LHCN-M2 (cell line): ENCODE measurements around the gene SH3RF1. TPM values are rescaled to one million over a fixed set of nuclear protein-coding genes. Genes with fewer than 3 reads are reported as not detected.

Experiments
- DNase-seq: peaks from one replicate; pipeline ENCODE4 v3.0.0-alpha.2; 2012; ENCODE audit warnings: low read depth
- total RNA-seq: library from RNA; depleted of rRNA; stranded (reverse); fragments of >200 nt; gene quantifications from 2 replicates; pipeline ENCODE4 v1.2.3, GENCODE V29; 2014

SH3RF1 gene
- total RNA-seq, 1 experiment from 2014 or later, result 9.2 TPM

- no peak for DNase-seq
Observed at GRCh38 chr4:169136796-169137557, 133.8 kb downstream of the SH3RF1 start.

- no peak for DNase-seq
Observed at GRCh38 chr4:169136330-169136729, 134.4 kb downstream of the SH3RF1 start.

GRCh38 chr4:169135776-169136175 lies 135.0 kb downstream of the SH3RF1 start:
- DNase-seq, result no peak

GRCh38 chr4:169133932-169134331 lies 136.8 kb downstream of the SH3RF1 start:
- DNase-seq, result no peak

GRCh38 chr4:169132561-169133305 lies 138.0 kb downstream of the SH3RF1 start:
- DNase-seq, result no peak

- no peak for DNase-seq
Observed at GRCh38 chr4:169131556-169132208, 139.1 kb downstream of the SH3RF1 start.

GRCh38 chr4:169128902-169129301 lies 141.9 kb downstream of the SH3RF1 start:
- no peak for DNase-seq

- no peak for DNase-seq
Observed at GRCh38 chr4:169127314-169127713, 143.4 kb downstream of the SH3RF1 start.

- no peak for DNase-seq
Observed at GRCh38 chr4:169124661-169125060, 146.1 kb downstream of the SH3RF1 start.

- no peak for DNase-seq
Observed at GRCh38 chr4:169122422-169122821, 148.3 kb downstream of the SH3RF1 start.

GRCh38 chr4:169121861-169122382 lies 148.8 kb downstream of the SH3RF1 start:
- DNase-seq, result no peak

- DNase-seq, result no peak
Observed at GRCh38 chr4:169120624-169121023, 150.1 kb downstream of the SH3RF1 start.

GRCh38 chr4:169119536-169119935 lies 151.2 kb downstream of the SH3RF1 start:
- DNase-seq, result no peak

- DNase-seq, result peak; percentile 57
Observed at GRCh38 chr4:169117591-169118081, 153.1 kb downstream of the SH3RF1 start.

- peak; percentile 17 for DNase-seq
Observed at GRCh38 chr4:169116270-169116901, 154.4 kb downstream of the SH3RF1 start.

- DNase-seq, result peak; percentile 87
Observed at GRCh38 chr4:169115897-169116254, 154.9 kb downstream of the SH3RF1 start.

GRCh38 chr4:169115144-169115896 lies 155.4 kb downstream of the SH3RF1 start:
- DNase-seq, result no peak

GRCh38 chr4:169114341-169114974 lies 156.3 kb downstream of the SH3RF1 start:
- DNase-seq, result no peak

- no peak for DNase-seq
Observed at GRCh38 chr4:169110633-169111032, 160.1 kb downstream of the SH3RF1 start.

GRCh38 chr4:169109035-169109675 lies 161.6 kb downstream of the SH3RF1 start:
- DNase-seq, result no peak
